ENCODE measurements around the gene BLACAT1.

DNA sequence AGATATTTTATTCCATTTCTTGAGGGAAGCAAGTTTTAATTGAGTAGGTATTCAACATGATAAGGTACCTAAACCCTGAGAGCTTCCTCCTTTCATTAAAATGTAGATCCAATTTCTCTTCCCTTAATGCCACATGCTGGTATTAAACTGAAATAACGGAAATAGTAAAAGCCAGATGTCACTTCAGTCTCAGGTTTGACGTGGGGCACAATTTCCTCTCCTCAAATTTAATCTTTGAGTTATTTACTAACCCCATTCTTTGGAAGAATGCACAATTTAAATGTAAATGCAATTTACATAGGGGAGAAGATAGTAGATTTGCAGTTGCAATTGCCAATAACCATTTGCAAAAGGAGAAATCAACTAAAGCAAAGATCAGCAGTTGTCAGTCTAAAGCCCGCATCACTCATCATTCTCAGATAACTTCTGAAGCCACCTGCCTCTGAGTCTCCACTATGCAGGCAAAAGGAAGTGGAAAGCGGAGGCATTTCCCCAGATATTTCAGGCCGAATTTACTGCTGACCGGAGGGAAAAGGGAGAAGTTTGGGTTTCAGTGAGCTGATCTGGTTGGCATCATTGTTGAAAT is 31.9 kb downstream of the BLACAT1 start:
- TF ChIP-seq, protein P1, sequence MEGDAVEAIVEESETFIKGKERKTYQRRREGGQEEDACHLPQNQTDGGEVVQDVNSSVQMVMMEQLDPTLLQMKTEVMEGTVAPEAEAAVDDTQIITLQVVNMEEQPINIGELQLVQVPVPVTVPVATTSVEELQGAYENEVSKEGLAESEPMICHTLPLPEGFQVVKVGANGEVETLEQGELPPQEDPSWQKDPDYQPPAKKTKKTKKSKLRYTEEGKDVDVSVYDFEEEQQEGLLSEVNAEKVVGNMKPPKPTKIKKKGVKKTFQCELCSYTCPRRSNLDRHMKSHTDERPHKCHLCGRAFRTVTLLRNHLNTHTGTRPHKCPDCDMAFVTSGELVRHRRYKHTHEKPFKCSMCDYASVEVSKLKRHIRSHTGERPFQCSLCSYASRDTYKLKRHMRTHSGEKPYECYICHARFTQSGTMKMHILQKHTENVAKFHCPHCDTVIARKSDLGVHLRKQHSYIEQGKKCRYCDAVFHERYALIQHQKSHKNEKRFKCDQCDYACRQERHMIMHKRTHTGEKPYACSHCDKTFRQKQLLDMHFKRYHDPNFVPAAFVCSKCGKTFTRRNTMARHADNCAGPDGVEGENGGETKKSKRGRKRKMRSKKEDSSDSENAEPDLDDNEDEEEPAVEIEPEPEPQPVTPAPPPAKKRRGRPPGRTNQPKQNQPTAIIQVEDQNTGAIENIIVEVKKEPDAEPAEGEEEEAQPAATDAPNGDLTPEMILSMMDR (IDR thresholded peaks at IDR 0.05), result no peak
- TF ChIP-seq POLR2A (IDR thresholded peaks at IDR 0.05), result no peak

Data from lower leg skin (tissue), 3 donors.